ENCODE results near the gene TMEM245. TPM values are rescaled to one million over a fixed set of nuclear protein-coding genes. Genes with fewer than 3 reads are reported as not detected.

Gene TMEM245
- total RNA-seq, 1 donor from 2014 or later = 49.7 TPM

DNA sequence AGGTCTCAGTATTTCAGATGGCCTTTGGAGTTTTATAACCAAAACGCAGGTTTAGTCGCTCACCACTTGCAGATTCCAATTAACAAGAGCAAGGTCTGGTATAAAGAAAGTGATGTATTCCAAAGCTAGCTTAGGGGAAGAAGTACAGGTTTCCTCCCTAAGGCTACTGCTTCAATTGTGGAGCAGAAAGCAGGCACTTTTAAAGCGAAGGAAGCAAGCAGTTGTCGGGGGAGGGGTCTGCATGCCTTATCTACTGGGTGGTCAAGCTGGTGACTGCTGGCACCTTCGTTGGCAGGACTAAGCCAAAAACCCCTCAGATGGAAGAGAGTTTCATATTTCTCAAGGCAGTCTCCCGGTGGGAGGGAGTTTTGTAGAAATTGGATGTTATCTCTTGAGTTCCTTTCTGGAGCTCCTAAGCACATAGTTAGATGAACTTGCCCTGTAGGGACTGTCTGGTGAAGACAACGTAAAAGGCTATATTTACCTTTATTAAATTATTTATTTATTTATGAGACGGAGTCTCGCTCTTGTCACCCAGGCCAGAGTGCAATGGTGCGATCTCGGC, 1.6 kb upstream of the TMEM245 start:
- TF ChIP-seq CTCF (IDR thresholded peaks at IDR 0.05) = no peak
- Histone ChIP-seq H3K9me3 (no peaks in the 10 kb centered on the region), H3K27ac (no peak overlapping the region), H3K27me3 (no peaks in the 10 kb centered on the region), H3K4me1 (peaks cover 4 to 19% of the 10 kb centered on the region in 2 donors), H3K4me3 (no peak overlapping the region), H3K36me3 (no peaks in the 10 kb centered on the region)
- intact Hi-C loops (cut with DNase I) = loop anchor here (2.0 kb wide), 1 partner anchor 187 kb away; the partner anchor contains the start of genes ABITRAM and ELP1
- no peak for DNase-seq (ENCODE audit: low spot score in 2 of 2)

GRCh38 chr9:109120204-109120789, 550 bp upstream of the TMEM245 start:
- Histone ChIP-seq H3K4me3 (no peak overlapping the region), H3K9me3 (no peaks in the 10 kb centered on the region), H3K4me1 (peaks cover 8 to 29% of the 10 kb centered on the region in 2 donors), H3K27ac (no peak overlapping the region), H3K36me3 (no peaks in the 10 kb centered on the region), H3K27me3 (no peaks in the 10 kb centered on the region)
- no peak for TF ChIP-seq CTCF (IDR thresholded peaks at IDR 0.05)
- DNase-seq (ENCODE audit: low spot score in 2 of 2) = no peak
- intact Hi-C loops (cut with DNase I) = loop anchor here (1.0 to 2.0 kb wide), 2 partner anchors 107 to 185 kb away; partner anchors contain the start of genes ABITRAM, CTNNAL1 and ELP1

GRCh38 chr9:109118808-109119438, 824 bp downstream of the TMEM245 start:
- no peaks in the 10 kb centered on the region for H3K9me3 ChIP-seq
- no peak for DNase-seq (ENCODE audit: low spot score in 2 of 2)
- peak overlapping the region; percentile 83 to 98 for H3K4me3 ChIP-seq
- peaks cover 9 to 34% of the 10 kb centered on the region in 2 donors for H3K4me1 ChIP-seq
- peak overlapping the region; percentile 56 to 77 for H3K27ac ChIP-seq
- intact Hi-C loops (cut with DNase I) = loop anchor here (10.0 kb wide), 1 partner anchor 206 kb away; the partner anchor contains the start of gene EPB41L4B
- H3K27me3 ChIP-seq = no peaks in the 10 kb centered on the region
- no peaks in the 10 kb centered on the region for H3K36me3 ChIP-seq
- TF ChIP-seq CTCF (IDR thresholded peaks at IDR 0.05) = no peak

- Histone ChIP-seq H3K27me3 (no peaks in the 10 kb centered on the region), H3K9me3 (no peaks in the 10 kb centered on the region), H3K36me3 (no peaks in the 10 kb centered on the region), H3K4me1 (peaks cover 13 to 38% of the 10 kb centered on the region in 2 donors), H3K27ac (peak overlapping the region; percentile 56 to 77), H3K4me3 (peak overlapping the region; percentile 83 to 98)
- no peak for TF ChIP-seq CTCF (IDR thresholded peaks at IDR 0.05)
- peak in 1 of 2 donors; percentile 67 for DNase-seq (ENCODE audit: low spot score in 2 of 2)
- intact Hi-C loops (cut with DNase I) = loop anchor here (10.0 kb wide), 1 partner anchor 207 kb away; the partner anchor contains the start of gene EPB41L4B
Observed at GRCh38 chr9:109117856-109118807, 1.6 kb downstream of the TMEM245 start.

DNA sequence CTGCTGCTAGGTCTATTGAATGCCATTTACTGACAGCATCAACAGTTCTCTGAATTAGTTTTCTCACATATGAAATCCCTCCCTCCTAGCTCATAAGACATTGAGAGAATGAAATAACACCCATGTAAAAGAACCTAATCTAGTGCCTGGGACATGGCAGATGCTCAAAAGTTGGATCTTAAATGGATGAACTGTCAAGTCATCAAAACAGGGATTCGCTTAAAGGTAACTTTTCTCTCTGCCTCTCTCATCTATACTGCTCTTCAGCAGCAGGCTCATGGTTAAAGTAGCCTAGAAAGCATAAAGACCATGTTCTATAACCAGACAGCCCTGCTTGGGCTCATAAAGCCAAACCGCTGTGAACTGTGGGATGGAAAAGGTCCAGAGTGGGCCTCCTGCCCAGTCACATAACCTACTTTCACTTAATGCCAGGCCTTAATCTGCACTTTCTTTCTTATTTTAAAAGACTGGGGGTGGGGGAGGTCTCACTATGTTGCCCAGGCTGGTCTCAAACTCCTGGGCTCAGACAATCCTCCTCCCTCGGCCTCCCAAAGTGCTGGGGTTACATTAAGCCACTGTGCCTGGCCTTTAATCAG, 3.7 kb downstream of the TMEM245 start:
- peaks cover 13 to 54% of the 10 kb centered on the region in 2 donors for H3K4me1 ChIP-seq
- H3K4me3 ChIP-seq = peak overlapping the region in 1 of 2 donors; percentile 32
- H3K9me3 ChIP-seq = no peaks in the 10 kb centered on the region
- peak overlapping the region; percentile 28 to 78 for H3K27ac ChIP-seq
- TF ChIP-seq CTCF (IDR thresholded peaks at IDR 0.05) = no peak
- H3K36me3 ChIP-seq = no peaks in the 10 kb centered on the region
- DNase-seq (ENCODE audit: low spot score in 2 of 2) = no peak
- intact Hi-C loops (cut with DNase I) = loop anchor here (2.0 to 10.0 kb wide), 2 partner anchors 17 to 209 kb away; partner anchors contain the start of gene EPB41L4B
- no peaks in the 10 kb centered on the region for H3K27me3 ChIP-seq

Data from ascending aorta (tissue), 2 donors.